Stimulated activated CD8-positive, alpha-beta memory T cell treated with anti-CD3 and anti-CD28 coated beads, Interleukin-15, amount 100 ng/mL, for 4 hours (primary cell): ENCODE data around the gene TJAP1.
A peak's percentile ranks its signal among the peaks of the same experiment; 100 is the strongest.
"Not testable (repeated sequence)": the region's sequence is repeated elsewhere in the genome, so short reads cannot be mapped to it uniquely, and the experiment has no call there.

ENCODE experiments used
- DNase-seq, 2 donors: peaks; one replicate each; pipeline ENCODE4 v3.0.0-alpha.2; 2020; ENCODE audit warnings: low read depth in 2 of 2

Gene TJAP1

GRCh38 chr6:43452896-43453295 is 24.5 kb upstream of the TJAP1 start:
- DNase-seq = no peak

DNA sequence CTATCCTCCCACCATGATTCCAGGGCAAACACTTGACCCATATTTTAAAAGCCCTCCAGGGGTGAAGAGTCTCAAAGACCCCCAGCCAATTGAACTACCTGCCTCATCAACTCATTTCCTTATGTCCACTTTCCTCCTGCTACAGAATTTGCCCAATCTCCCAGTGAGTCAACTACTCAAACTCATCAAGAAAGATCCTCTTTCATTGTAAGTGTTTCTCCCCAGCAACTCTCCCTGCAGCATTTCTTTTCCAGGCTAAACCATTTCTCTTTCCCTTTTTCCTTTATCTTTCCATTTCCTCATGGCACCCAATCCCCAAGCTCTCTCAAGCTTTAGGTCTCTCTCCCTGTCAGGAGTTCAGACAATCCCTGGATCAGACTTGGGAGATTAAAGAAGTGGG is 23.5 kb upstream of the TJAP1 start:
- no peak for DNase-seq

- DNase-seq = peak; percentile 32 to 37
Observed at GRCh38 chr6:43454290-43454695, 23.1 kb upstream of the TJAP1 start.

- DNase-seq = peak in 1 of 2 donors; percentile 21
Observed at GRCh38 chr6:43454696-43455530, 22.5 kb upstream of the TJAP1 start.

- peak; percentile 39 to 52 for DNase-seq
Observed at GRCh38 chr6:43455531-43456428, 21.6 kb upstream of the TJAP1 start, which contains the start of gene DLK2. Gene DLK2, minus strand, starts transcription at chr6:43455548. Its CDS starts 723 bp downstream, at chr6:43454825.

- no peak for DNase-seq
Observed at GRCh38 chr6:43457643-43458042, 19.7 kb upstream of the TJAP1 start.

GRCh38 chr6:43458154-43458553 is 19.2 kb upstream of the TJAP1 start:
- DNase-seq = not testable (repeated sequence)

DNA sequence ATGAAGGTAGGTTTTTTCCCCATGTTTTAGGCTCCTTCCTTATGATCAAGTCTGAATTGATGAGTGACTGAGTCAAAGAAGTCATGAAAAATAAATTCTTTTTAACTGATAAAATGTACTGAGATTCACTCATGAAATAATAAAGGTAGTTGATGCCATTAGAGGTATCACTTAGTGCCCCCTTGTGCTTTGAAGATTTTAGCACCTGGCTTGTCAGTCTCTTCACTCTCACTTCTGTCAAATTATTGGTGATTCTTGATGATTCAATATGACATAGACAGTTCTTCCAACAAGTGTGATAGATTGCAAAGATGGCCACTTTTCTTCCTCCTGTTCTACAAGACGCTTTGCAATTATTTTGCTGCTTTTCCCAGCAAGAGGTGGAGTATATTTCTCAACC is 17.8 kb upstream of the TJAP1 start:
- no peak for DNase-seq

DNA sequence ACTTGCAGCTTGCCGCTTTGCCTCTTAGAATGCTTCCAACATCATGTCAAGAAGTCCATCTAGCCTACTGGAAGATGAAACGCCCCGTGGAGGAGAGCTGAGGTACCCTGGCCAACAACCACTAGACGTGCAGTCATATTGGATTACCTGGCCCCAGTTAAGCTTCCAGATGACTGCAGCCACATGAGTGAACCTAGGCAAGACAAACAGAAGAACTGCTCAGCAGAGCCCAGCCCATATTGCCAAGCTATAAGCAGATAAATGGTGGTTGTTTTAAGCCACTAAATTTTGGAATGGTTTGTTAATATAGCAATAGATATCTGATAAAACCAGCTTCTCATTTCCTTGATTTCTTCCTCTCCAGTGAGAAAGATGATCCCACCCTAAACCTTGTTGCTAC is 17.3 kb upstream of the TJAP1 start:
- DNase-seq = no peak

GRCh38 chr6:43461936-43462335 is 15.4 kb upstream of the TJAP1 start:
- DNase-seq = no peak

GRCh38 chr6:43464337-43464736 is 13.0 kb upstream of the TJAP1 start:
- no peak for DNase-seq

DNA sequence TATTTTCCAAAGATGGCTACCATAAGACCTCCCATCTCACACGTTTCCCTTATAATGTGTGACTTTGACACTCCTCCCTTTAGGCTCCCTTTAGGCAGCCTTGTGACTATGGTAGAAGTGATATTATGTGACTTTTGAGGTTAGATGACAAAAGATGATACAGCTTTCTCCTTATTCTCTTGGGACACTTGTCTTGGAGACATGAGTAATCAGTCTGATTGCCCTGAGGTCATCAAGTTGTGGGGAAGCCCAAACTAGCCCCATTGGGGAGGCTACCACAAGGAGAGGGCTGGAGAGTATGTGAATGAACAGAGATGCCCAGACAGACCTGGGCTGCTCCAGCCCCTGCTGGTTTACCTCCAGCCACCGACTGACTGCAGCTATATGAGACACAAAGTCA is 11.4 kb upstream of the TJAP1 start:
- no peak for DNase-seq

- not testable (repeated sequence) for DNase-seq
Observed at GRCh38 chr6:43467265-43467664, 10.1 kb upstream of the TJAP1 start.

- DNase-seq = no peak
Observed at GRCh38 chr6:43467752-43468151, 9.6 kb upstream of the TJAP1 start.

- no peak for DNase-seq
Observed at GRCh38 chr6:43468240-43468639, 9.1 kb upstream of the TJAP1 start.

DNA sequence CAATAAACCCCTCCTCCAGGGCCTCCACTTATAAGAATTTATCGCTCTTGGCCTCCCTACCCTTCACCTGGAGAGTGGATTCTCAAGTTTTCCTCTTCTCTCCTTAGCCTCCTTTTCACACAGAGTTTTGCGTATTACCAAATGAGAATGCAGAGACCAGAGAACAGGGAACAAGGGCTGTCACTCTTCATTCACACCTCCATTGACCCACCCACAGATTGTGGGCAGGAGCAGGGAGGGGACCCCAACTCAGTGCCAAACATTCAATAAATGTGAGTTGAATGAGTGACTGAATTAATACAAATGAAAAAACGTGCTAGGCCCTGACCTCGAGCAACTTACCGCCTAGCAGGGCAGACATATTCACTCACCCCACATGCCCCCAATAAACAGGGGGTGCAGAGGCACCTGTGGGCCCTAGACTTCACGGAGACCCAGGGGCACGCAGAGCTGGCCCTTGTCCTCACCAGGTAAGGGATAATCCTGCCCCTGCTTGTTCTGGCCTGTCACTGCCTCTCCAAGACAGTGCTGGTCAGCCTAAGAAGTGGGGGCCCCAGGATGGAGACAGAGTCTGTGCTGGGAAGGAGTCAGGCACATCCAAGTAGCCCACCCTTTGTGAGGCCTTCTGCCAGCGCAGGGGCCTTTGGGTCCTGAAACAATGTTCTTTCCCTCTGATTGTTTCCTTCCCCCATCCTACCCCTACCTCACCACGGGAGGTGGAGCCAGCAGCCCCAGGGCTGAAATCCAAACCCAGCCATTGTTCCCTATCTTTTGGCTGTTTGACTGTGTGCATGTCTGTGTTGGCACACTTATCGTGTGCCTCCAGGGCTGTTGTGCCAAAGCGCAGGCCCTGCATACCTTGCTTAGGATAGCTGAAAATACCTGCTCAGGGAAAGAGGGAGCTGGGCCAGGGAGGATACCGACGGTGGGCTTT is 8.4 kb upstream of the TJAP1 start:
- DNase-seq = no peak

DNA sequence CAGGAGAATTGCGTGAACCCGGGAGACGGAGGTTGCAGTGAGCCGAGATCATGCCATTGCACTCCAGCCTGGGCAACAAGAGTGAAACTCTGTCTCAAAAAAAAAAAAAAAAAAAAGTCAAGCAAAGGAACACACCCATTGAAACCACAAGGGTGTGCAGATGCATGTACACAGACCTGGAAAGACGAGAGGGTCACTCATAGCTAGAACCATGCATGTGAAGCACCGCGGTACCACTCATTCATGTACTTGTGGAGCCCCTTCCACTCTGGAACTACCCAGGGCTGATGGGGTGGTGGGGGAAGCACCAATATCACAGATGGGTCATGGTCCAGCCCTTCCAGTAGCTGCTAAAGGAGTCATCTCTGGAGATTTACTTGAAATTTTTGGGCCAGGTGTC is 7.4 kb upstream of the TJAP1 start:
- no peak for DNase-seq

GRCh38 chr6:43471399-43471798 is 6.0 kb upstream of the TJAP1 start:
- DNase-seq = no peak

DNA sequence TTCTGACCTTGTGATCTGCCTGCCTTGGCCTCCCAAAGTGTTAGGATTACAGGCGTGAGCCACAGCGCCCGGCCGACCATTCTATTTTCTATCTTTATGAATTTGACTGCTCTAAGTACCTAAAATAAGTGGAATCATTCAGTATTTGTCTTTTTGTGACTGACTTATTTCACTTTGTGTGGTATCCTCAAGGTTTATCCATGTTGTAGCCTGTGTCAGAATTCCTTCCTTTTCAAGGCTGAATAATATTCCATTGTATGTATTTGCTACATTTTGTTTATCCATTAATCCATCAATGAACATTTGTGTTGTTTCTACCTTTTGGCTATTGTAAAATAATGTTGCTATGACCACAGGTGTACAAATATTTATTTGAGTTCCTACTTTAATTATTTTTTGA is 4.9 kb upstream of the TJAP1 start:
- DNase-seq = no peak

DNA sequence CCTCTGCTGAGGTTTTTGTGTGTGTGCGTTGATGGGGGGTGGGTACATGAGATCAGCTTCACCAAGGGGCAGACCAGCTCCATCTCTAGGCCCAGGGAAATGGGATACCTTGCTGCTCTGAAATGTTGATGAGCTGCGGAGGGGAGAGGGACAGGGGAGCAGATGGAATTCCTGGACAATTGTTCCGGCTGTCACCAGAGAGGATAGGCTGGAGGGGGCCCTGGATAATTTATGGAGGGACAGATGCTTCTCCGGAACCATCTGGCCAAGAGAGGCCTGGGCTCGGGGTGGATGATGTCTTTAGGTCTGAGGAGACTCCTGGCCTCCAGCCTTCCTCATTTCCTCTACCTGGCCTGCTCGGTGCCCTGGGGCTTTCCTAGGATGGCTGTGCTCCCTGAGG is 1.9 kb upstream of the TJAP1 start:
- DNase-seq = no peak

- no peak for DNase-seq
Observed at GRCh38 chr6:43476746-43477145, 624 bp upstream of the TJAP1 start.

- no peak for DNase-seq
Observed at GRCh38 chr6:43478008-43478372, 620 bp downstream of the TJAP1 start.
